HUES6 (cell line): ENCODE data around the gene LYSET.
"Not testable (repeated sequence)": the region's sequence is repeated elsewhere in the genome, so short reads cannot be mapped to it uniquely, and the experiment has no call there.

Experiments used
- H3K27ac ChIP-seq: 2 replicates; pipeline ENCODE4 v1.7.0; 2013; ENCODE audit warnings: low read depth, mild to moderate bottlenecking, low read length, inconsistent platforms
- H3K27me3 ChIP-seq: 2 replicates; pipeline ENCODE4 v1.6.1; 2013; ENCODE audit warnings: low read length; ENCODE audit not compliant: control insufficient read depth, insufficient read depth
- H3K36me3 ChIP-seq: 2 replicates; pipeline ENCODE4 v1.6.1; 2013; ENCODE audit warnings: low read length; ENCODE audit not compliant: control insufficient read depth, insufficient read depth
- H3K4me1 ChIP-seq: 2 replicates; pipeline ENCODE4 v1.6.1; 2013; ENCODE audit warnings: low read length; ENCODE audit not compliant: control insufficient read depth, insufficient read depth
- H3K4me3 ChIP-seq: 2 replicates; pipeline ENCODE4 v1.5.1; 2013; ENCODE audit warnings: low read depth, low read length
- H3K9ac ChIP-seq: one replicate; pipeline ENCODE4 v1.6.1; 2013; ENCODE audit warnings: mild to moderate bottlenecking, low read length
- H3K9me3 ChIP-seq: 2 replicates; pipeline ENCODE4 v1.6.1; 2013; ENCODE audit warnings: low read depth, low read length; ENCODE audit not compliant: control insufficient read depth, insufficient read depth

Gene LYSET

DNA sequence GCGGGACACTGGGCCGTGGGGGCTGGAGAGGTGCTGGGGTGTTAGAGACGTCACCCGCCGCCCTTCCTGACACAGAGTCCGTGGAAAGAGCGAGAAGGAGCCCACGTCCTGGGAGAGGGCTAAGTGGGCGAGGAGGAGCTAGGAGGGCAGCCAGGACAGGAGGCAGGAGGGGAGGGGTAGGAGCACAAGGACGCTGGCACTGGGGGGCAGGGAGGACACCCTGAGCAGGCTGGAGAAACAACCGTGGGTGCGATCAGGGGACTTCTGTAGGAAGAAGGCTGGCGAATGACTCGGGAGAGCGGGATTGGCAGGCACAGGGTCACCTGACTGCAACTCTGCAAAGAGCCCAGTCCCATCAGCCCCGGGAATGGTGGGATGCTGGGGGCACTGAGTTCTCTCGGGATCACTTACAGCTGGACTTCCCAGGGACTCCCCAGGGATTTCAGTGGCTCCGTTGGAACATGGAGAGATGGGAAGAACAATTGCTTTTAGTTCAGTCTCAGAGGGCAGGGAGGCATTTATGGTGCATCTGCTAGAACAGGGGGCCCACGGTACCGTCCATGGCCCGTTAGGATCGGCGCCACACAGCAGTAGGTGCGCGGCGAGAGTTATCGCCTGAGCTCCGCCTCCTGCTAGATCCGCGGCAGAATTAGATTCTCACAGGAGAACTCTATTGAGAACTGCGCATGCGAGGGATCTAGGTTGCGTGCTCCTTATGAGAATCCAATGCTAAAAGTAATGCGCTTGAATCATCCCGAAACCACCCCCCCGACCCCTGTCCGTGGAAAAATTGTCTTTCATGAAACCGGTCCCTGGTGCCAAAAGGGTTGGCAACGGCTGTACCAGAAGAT lies 46.2 kb downstream of the LYSET start:
- Histone ChIP-seq H3K27ac (no peak overlapping the region), H3K9me3 (no peaks in the 10 kb centered on the region), H3K4me3 (no peak overlapping the region), H3K4me1 (0 out of 2 replicates have a peak, but pooled peaks cover 3% of the 10 kb centered on the region), H3K9ac (no peak overlapping the region), H3K27me3 (no peaks in the 10 kb centered on the region), H3K36me3 (peaks cover 24% of the 10 kb centered on the region)

DNA sequence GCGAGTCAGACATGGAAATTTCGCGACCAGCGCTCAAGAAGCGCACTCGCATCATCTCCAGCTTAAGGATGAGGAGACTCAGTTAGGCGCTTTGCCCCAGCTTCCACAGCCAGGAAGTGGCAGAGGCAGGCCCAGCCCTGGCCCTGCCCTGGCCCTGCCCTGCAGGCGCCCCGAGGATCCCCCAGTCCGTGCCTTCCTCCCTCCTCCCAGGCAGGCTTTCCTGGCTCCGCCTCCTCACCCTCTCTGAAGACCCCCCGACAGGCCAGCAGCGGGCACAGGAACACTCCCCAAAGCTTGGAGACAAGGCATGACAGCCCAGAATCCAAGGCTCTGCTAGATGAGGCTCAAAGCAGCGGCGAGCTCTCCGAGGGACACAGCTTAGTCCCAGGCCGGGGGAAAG lies 47.0 kb downstream of the LYSET start:
- Histone ChIP-seq H3K4me1 (0 out of 2 replicates have a peak, but pooled peaks cover 3% of the 10 kb centered on the region), H3K27ac (no peak overlapping the region), H3K27me3 (no peaks in the 10 kb centered on the region), H3K36me3 (peaks cover 18% of the 10 kb centered on the region), H3K4me3 (no peak overlapping the region), H3K9me3 (no peaks in the 10 kb centered on the region), H3K9ac (no peak overlapping the region)

DNA sequence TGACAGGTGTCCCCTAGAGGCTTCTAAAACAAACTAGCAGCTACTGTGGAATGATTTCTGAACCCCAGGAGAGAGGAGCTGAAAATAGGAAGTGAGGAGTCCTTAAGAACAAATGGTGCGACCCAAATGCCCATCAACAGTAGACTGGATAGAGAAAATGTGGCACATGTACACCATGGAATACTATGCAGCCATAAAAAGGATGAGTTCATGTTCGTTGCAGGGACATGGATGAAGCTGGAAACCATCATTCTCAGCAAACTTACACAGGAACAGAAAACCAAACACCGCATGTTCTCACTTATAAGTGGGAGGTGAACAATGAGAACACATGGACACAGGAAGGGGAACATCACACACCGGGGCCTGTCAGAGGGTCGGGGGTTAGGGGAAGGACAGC lies 48.0 kb downstream of the LYSET start:
- H3K27ac ChIP-seq, H3K27me3 ChIP-seq, H3K36me3 ChIP-seq, H3K9ac ChIP-seq, H3K9me3 ChIP-seq, H3K4me1 ChIP-seq, H3K4me3 ChIP-seq: not testable (repeated sequence)

DNA sequence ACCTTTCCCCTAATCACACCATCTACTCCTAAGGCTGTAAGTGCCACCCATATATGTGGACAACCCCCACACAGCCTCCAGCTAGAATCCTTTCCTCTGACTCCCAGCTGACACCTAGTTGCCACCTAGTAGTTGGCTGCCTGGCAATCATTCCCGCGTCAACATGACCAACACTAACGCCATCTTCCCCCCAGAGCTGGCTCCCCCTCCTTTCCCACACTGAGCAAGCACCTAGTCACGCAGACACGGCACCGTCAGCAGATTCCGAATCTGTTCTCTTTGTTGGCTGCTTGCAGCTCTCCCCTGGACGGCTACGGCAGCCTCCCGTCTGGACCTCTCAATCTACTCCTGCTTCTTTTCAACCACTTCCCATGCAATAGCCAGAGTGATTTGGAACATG lies 49.7 kb downstream of the LYSET start:
- no peak overlapping the region for H3K9ac ChIP-seq
- H3K27me3 ChIP-seq = no peaks in the 10 kb centered on the region
- H3K36me3 ChIP-seq = peaks cover 1% of the 10 kb centered on the region; the same call in 1 of the 2 replicates
- no peak overlapping the region for H3K27ac ChIP-seq
- 0 out of 2 replicates have a peak, but pooled peaks cover 3% of the 10 kb centered on the region for H3K4me1 ChIP-seq
- no peak overlapping the region for H3K4me3 ChIP-seq
- no peaks in the 10 kb centered on the region for H3K9me3 ChIP-seq
